ENCODE measurements around the gene HOXB9.

Gene HOXB9

DNA sequence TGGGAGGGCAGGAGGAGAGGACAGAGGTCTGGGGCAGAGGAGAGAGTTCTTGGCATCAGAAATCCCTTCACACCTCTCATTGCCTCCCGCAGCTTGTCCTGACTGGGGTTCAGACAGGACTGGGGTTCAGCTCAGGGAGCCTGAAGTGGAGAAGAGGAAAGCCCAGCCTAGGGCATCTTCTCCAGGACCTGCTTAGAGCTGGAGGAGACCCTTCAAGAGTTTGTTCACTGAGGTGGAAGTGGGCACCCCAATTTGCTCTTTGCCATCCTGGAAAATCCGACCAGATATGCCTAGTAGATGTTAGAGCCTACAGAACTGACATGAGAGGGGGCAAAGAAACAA lies 38.1 kb downstream of the HOXB9 start:
- no peak for TF ChIP-seq POLR2A (IDR thresholded peaks at IDR 0.05; ENCODE audit: extremely low read depth, insufficient read length)
- no peak for DNase-seq (ENCODE audit: low read depth)
- no peak overlapping the region for H3K4me3 ChIP-seq (ENCODE audit: low read depth, low read length)

- no peak overlapping the region for H3K4me3 ChIP-seq (ENCODE audit: low read depth, low read length)
- DNase-seq (ENCODE audit: low read depth): no peak
- TF ChIP-seq, protein P1, sequence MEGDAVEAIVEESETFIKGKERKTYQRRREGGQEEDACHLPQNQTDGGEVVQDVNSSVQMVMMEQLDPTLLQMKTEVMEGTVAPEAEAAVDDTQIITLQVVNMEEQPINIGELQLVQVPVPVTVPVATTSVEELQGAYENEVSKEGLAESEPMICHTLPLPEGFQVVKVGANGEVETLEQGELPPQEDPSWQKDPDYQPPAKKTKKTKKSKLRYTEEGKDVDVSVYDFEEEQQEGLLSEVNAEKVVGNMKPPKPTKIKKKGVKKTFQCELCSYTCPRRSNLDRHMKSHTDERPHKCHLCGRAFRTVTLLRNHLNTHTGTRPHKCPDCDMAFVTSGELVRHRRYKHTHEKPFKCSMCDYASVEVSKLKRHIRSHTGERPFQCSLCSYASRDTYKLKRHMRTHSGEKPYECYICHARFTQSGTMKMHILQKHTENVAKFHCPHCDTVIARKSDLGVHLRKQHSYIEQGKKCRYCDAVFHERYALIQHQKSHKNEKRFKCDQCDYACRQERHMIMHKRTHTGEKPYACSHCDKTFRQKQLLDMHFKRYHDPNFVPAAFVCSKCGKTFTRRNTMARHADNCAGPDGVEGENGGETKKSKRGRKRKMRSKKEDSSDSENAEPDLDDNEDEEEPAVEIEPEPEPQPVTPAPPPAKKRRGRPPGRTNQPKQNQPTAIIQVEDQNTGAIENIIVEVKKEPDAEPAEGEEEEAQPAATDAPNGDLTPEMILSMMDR (IDR thresholded peaks at IDR 0.05; ENCODE audit: low read depth, low read length): no peak
- TF ChIP-seq MYC (IDR thresholded peaks at IDR 0.05; ENCODE audit: low read depth, low read length): no peak
- TF ChIP-seq MAX (IDR thresholded peaks at IDR 0.05; ENCODE audit: low read depth, low read length): no peak
- TF ChIP-seq POLR2A (IDR thresholded peaks at IDR 0.05; ENCODE audit: extremely low read depth, insufficient read length): no peak
Observed at GRCh38 chr17:48587276-48588073, 38.7 kb downstream of the HOXB9 start.

DNA sequence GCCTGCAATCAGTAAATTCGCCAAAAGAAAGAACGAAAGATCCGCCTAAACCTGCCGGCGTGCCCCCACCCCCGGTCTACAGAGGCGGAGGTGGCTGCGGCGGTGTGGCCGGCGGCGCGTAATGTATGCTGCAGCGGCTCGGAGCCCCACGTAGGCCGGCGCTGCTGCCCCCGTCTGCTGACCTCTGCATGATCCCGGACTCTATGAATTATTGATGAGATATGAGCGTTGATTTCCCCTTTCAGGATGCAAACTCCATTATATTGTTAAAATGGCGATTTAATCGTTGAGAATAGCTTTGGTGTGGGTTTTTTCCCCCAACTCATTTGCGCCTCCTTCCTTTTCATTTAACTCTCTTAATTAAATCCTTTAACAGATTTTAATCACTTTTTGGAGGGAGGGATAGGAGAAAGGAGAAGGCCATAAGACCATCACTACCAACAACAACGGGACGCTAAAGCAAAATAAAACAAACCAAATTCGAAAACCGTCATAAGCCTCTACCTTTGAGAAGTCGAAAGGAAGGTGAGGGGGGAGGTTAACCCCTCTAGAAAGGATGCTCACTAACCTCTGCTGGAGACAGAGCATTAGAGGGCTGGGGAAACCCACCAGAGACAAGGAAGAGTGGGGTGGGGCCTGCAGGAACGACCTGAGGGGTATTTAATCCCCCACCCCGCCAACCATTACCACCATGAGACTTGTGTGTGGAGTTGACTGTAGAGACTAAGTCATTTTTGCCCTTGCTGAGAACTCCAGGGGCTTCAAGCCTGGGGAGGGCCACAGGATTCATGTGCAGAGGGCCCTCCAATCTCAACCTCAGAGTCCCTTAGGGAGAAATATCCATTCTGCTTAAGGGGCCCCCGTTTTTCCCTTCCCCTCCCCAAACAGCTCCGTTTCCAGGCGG lies 39.6 kb downstream of the HOXB9 start:
- no peak for TF ChIP-seq POLR2A (IDR thresholded peaks at IDR 0.05; ENCODE audit: extremely low read depth, insufficient read length)
- TF ChIP-seq MYC (IDR thresholded peaks at IDR 0.05; ENCODE audit: low read depth, low read length): no peak
- no peak for TF ChIP-seq MAX (IDR thresholded peaks at IDR 0.05; ENCODE audit: low read depth, low read length)
- TF ChIP-seq, protein P1 (IDR thresholded peaks at IDR 0.05; ENCODE audit: low read depth, low read length): no peak
- DNase-seq (ENCODE audit: low read depth): no peak
- no peak overlapping the region for H3K4me3 ChIP-seq (ENCODE audit: low read depth, low read length)

DNA sequence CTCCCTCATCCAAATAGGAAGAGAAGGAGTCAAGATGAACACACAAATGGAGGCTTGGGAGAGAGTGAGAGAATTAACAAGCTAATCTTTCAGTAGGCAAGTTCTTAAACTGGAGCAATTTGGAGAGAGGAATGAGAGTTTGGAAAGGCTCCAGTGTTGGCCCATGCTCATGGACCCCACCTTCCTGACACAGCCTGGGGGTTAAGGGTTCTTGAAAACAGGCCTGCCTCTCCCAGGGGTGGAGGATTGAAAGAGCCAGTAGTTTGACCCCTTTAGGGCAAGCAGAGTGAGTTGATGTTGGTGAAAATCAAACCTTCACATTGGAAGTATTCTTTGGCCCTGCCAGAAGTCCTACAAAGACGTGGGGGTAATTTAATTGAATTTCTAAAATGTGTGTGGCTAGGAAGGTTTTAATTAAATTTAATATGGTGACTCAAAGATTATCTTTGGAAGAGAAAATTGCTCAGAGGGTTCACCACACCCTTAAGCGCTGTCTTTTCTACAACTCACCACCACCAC lies 41.9 kb downstream of the HOXB9 start:
- no peak for TF ChIP-seq MAX (IDR thresholded peaks at IDR 0.05; ENCODE audit: low read depth, low read length)
- no peak for TF ChIP-seq POLR2A (IDR thresholded peaks at IDR 0.05; ENCODE audit: extremely low read depth, insufficient read length)
- TF ChIP-seq, protein P1 (IDR thresholded peaks at IDR 0.05; ENCODE audit: low read depth, low read length): no peak
- TF ChIP-seq MYC (IDR thresholded peaks at IDR 0.05; ENCODE audit: low read depth, low read length): no peak
- DNase-seq (ENCODE audit: low read depth): no peak
- no peak overlapping the region for H3K4me3 ChIP-seq (ENCODE audit: low read depth, low read length)

- DNase-seq (ENCODE audit: low read depth): no peak
- TF ChIP-seq MYC (IDR thresholded peaks at IDR 0.05; ENCODE audit: low read depth, low read length) (no peak), MAX (IDR thresholded peaks at IDR 0.05; ENCODE audit: low read depth, low read length) (no peak), POLR2A (IDR thresholded peaks at IDR 0.05; ENCODE audit: extremely low read depth, insufficient read length) (no peak)
- TF ChIP-seq, protein P1 (IDR thresholded peaks at IDR 0.05; ENCODE audit: low read depth, low read length): no peak
- no peak overlapping the region for H3K4me3 ChIP-seq (ENCODE audit: low read depth, low read length)
Observed at GRCh38 chr17:48583708-48584222, 42.4 kb downstream of the HOXB9 start.

DNA sequence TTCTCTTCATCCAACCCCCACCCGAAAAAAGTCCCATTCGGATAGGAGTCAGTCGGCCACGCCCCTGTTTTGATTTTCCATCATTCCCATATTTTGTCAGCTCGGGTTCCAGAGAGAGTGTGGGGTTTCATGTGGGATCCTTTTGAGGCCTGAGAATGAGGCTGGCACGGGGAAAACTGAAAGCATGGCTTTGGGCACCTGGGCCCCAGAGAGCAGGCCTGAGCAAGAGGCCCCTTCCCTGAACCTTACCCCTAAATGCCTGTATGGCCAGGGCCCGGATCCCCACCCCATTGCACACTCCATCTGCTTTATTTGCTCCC lies 43.4 kb downstream of the HOXB9 start:
- DNase-seq (ENCODE audit: low read depth): no peak
- no peak for TF ChIP-seq MYC (IDR thresholded peaks at IDR 0.05; ENCODE audit: low read depth, low read length)
- TF ChIP-seq, protein P1 (IDR thresholded peaks at IDR 0.05; ENCODE audit: low read depth, low read length): no peak
- TF ChIP-seq POLR2A (IDR thresholded peaks at IDR 0.05; ENCODE audit: extremely low read depth, insufficient read length): no peak
- no peak for TF ChIP-seq MAX (IDR thresholded peaks at IDR 0.05; ENCODE audit: low read depth, low read length)
- H3K4me3 ChIP-seq (ENCODE audit: low read depth, low read length): no peak overlapping the region

Measured in NB4 (cell line).